CD8-positive, alpha-beta memory T cell (primary cell): ENCODE results near the gene HFM1. TPM values are rescaled to one million over a fixed set of nuclear protein-coding genes. Genes with fewer than 3 reads are reported as not detected.
"Not testable (repeated sequence)": the region's sequence is repeated elsewhere in the genome, so short reads cannot be mapped to it uniquely, and the experiment has no call there.

Source experiments
- CTCF ChIA-PET: fragments of 350-600 bp; sonication (Branson Sonifier 250); formaldehyde crosslinking; loops from one replicate; lab custom pipeline; 2021; ENCODE audit warnings: antibody characterized with exemption; lab: Charles Lee
- POLR2A ChIA-PET: fragments of 350-600 bp; sonication (Branson Sonifier 250); formaldehyde crosslinking; loops from one replicate; lab custom pipeline; 2021; ENCODE audit warnings: antibody characterized with exemption; lab: Charles Lee
- DNase-seq, 5 donors: peaks; one replicate each; pipeline versions ENCODE4 v3.0.0 to v3.0.0-alpha.2; 2020 to 2022; ENCODE audit warnings: mixed read lengths in 1 of 5
- H3K27ac ChIP-seq: one replicate; pipeline ENCODE4 v1.7.0; 2013; ENCODE audit warnings: low read depth, mild to moderate bottlenecking, low read length, moderate library complexity
- H3K27me3 ChIP-seq: 2 replicates; pipeline ENCODE4 v1.7.0; 2013; ENCODE audit warnings: low read length, mild to moderate bottlenecking; ENCODE audit not compliant: insufficient read depth, poor library complexity, severe bottlenecking
- H3K36me3 ChIP-seq: 2 replicates; pipeline ENCODE4 v1.7.0; 2013; ENCODE audit warnings: mild to moderate bottlenecking, low read length, moderate library complexity; ENCODE audit not compliant: insufficient read depth
- H3K4me1 ChIP-seq: 2 replicates; pipeline ENCODE4 v1.7.0; 2013; ENCODE audit warnings: mild to moderate bottlenecking, low read length, moderate library complexity; ENCODE audit not compliant: insufficient read depth
- H3K4me3 ChIP-seq: 2 replicates; pipeline ENCODE4 v1.7.0; 2013; ENCODE audit warnings: mild to moderate bottlenecking, low read length
- H3K9me3 ChIP-seq: 2 replicates; pipeline ENCODE4 v1.7.0; 2013; ENCODE audit warnings: mild to moderate bottlenecking, low read length
- H3K27ac Mint-ChIP-seq, 8 donors: one replicate each; pipeline ENCODE4 v1.8.0; 2020 to 2021; ENCODE audit warnings: mixed read lengths in 8 of 8, mild to moderate bottlenecking in 6 of 8, inconsistent platforms in 3 of 8, moderate library complexity in 3 of 8
- H3K27me3 Mint-ChIP-seq, 2 donors: one replicate each; pipeline ENCODE4 v1.8.0; 2020 to 2021; ENCODE audit warnings: mixed read lengths in 2 of 2, mild to moderate bottlenecking in 1 of 2, moderate library complexity in 1 of 2
- H3K36me3 Mint-ChIP-seq, 3 donors: one replicate each; pipeline ENCODE4 v1.8.0; 2020 to 2021; ENCODE audit warnings: mixed read lengths in 3 of 3, inconsistent platforms in 1 of 3, mild to moderate bottlenecking in 1 of 3
- H3K4me1 Mint-ChIP-seq, 3 donors: one replicate each; pipeline ENCODE4 v1.8.0; 2020 to 2021; ENCODE audit warnings: mixed read lengths in 3 of 3, inconsistent platforms in 1 of 3, mild to moderate bottlenecking in 1 of 3
- H3K4me3 Mint-ChIP-seq, 7 donors: one replicate each; pipeline ENCODE4 v1.8.0; 2020 to 2021; ENCODE audit warnings: mixed read lengths in 7 of 7, mild to moderate bottlenecking in 6 of 7, moderate library complexity in 4 of 7, inconsistent platforms in 2 of 7
- H3K9me3 Mint-ChIP-seq, 5 donors: one replicate each; pipeline ENCODE4 v1.8.0; 2020 to 2022; ENCODE audit warnings: mixed read lengths in 5 of 5, mild to moderate bottlenecking in 3 of 5, moderate library complexity in 2 of 5, inconsistent platforms in 1 of 5
- polyA plus RNA-seq: library from polyadenylated mRNA; unstranded; fragments of 300-500 nt; fragmentation: Illumina TruSeq; gene quantifications from one replicate; pipeline ENCODE4 v1.2.3, GENCODE V29; 2021
- total RNA-seq, 2 experiments: library from RNA; stranded (reverse); gene quantifications; one replicate each; pipeline ENCODE4 v1.2.3, GENCODE V29; 2021

Gene HFM1
- total RNA-seq (not detected), polyA plus RNA-seq (not detected)

- CTCF ChIA-PET, result no interaction called here
- no peaks in the 10 kb centered on the region for H3K4me1 ChIP-seq
- H3K9me3 Mint-ChIP-seq, result no peaks in the 10 kb centered on the region
- H3K27me3 Mint-ChIP-seq, result peaks cover 37 to 75% of the 10 kb centered on the region in 2 donors
- no peaks in the 10 kb centered on the region for H3K36me3 ChIP-seq
- peaks cover 5% of the 10 kb centered on the region for H3K27me3 ChIP-seq
- no peak within 1 kb of the TSS for H3K4me3 ChIP-seq
- peak within 1 kb of the TSS; percentile 11 for H3K27ac ChIP-seq
- peak; percentile 13 to 81 (median 55) for DNase-seq
- no peaks in the 10 kb centered on the region for H3K9me3 ChIP-seq
- no peaks in the 10 kb centered on the region for H3K36me3 Mint-ChIP-seq
- peaks cover 6 to 10% (median 9%) of the 10 kb centered on the region in 3 donors for H3K4me1 Mint-ChIP-seq
- peak within 1 kb of the TSS; percentile 69 to 87 (median 75) for H3K4me3 Mint-ChIP-seq
- POLR2A ChIA-PET, result no interaction called here
- H3K27ac Mint-ChIP-seq, result peak within 1 kb of the TSS in 2 of 8 donors; percentile 22 to 26
Measured at GRCh38 chr1:91404151-91405012, at the start of gene HFM1. Gene HFM1 (minus strand): TSS chr1:91404837. CDS start chr1:91401082, 3,755 bp downstream.

- Mint-ChIP-seq H3K36me3 (no peaks in the 10 kb centered on the region), H3K27me3 (peaks cover 0 to 7% of the 10 kb centered on the region in 2 donors)
- CTCF ChIA-PET, result no interaction called here
Measured at GRCh38 chr1:91454136-91454535, 49.5 kb upstream of the HFM1 start.

GRCh38 chr1:91450260-91450659, 45.6 kb upstream of the HFM1 start:
- CTCF ChIA-PET, result no interaction called here
- Histone ChIP-seq H3K4me1 (no peaks in the 10 kb centered on the region), H3K27ac (no peak overlapping the region), H3K27me3 (no peaks in the 10 kb centered on the region), H3K9me3 (no peaks in the 10 kb centered on the region), H3K36me3 (no peaks in the 10 kb centered on the region), H3K4me3 (no peak overlapping the region)
- Mint-ChIP-seq H3K27ac (no peak overlapping the region), H3K27me3 (peaks cover 5 to 7% of the 10 kb centered on the region in 2 donors), H3K9me3 (peaks cover 0 to 2% (median 2%) of the 10 kb centered on the region in 5 donors), H3K36me3 (no peaks in the 10 kb centered on the region), H3K4me1 (no peaks in the 10 kb centered on the region), H3K4me3 (no peak overlapping the region)
- POLR2A ChIA-PET, result no interaction called here
- DNase-seq, result no peak

More at GRCh38 chr1:91454136-91454535, 49.5 kb upstream of the HFM1 start:
- no peak overlapping the region for H3K4me3 Mint-ChIP-seq
- H3K4me1 Mint-ChIP-seq, result no peaks in the 10 kb centered on the region
- DNase-seq, result no peak
- Histone ChIP-seq H3K4me3 (no peak overlapping the region), H3K4me1 (no peaks in the 10 kb centered on the region), H3K9me3 (no peaks in the 10 kb centered on the region), H3K27ac (no peak overlapping the region), H3K36me3 (no peaks in the 10 kb centered on the region), H3K27me3 (no peaks in the 10 kb centered on the region)
- POLR2A ChIA-PET, result no interaction called here
- H3K9me3 Mint-ChIP-seq, result no peaks in the 10 kb centered on the region
- no peak overlapping the region for H3K27ac Mint-ChIP-seq

- H3K9me3 Mint-ChIP-seq, result peaks cover 0 to 11% (median 6%) of the 10 kb centered on the region in 5 donors
- H3K4me1 Mint-ChIP-seq, CTCF ChIA-PET, H3K36me3 ChIP-seq, H3K4me3 Mint-ChIP-seq, POLR2A ChIA-PET, H3K27ac ChIP-seq, H3K27ac Mint-ChIP-seq, H3K36me3 Mint-ChIP-seq, H3K4me1 ChIP-seq, H3K27me3 ChIP-seq, H3K4me3 ChIP-seq, DNase-seq, H3K9me3 ChIP-seq: not testable (repeated sequence)
- peaks cover 13 to 14% of the 10 kb centered on the region in 2 donors for H3K27me3 Mint-ChIP-seq
Measured at GRCh38 chr1:91447782-91448181, 43.1 kb upstream of the HFM1 start.

- H3K4me1 ChIP-seq, POLR2A ChIA-PET, H3K27me3 ChIP-seq, H3K27ac ChIP-seq, H3K9me3 Mint-ChIP-seq, H3K4me1 Mint-ChIP-seq, DNase-seq, H3K27ac Mint-ChIP-seq, H3K36me3 ChIP-seq, H3K9me3 ChIP-seq, CTCF ChIA-PET, H3K4me3 Mint-ChIP-seq, H3K36me3 Mint-ChIP-seq, H3K4me3 ChIP-seq: not testable (repeated sequence)
- H3K27me3 Mint-ChIP-seq, result peaks cover 24 to 39% of the 10 kb centered on the region in 2 donors
Measured at GRCh38 chr1:91441980-91442379, 37.3 kb upstream of the HFM1 start.

- no peaks in the 10 kb centered on the region for H3K4me1 Mint-ChIP-seq
- Histone ChIP-seq H3K27me3 (no peaks in the 10 kb centered on the region), H3K4me3 (no peak overlapping the region), H3K36me3 (no peaks in the 10 kb centered on the region), H3K4me1 (no peaks in the 10 kb centered on the region), H3K9me3 (no peaks in the 10 kb centered on the region), H3K27ac (no peak overlapping the region)
- POLR2A ChIA-PET, result no interaction called here
- peaks cover 19 to 40% of the 10 kb centered on the region in 2 donors for H3K27me3 Mint-ChIP-seq
- peaks cover 0 to 10% (median 4%) of the 10 kb centered on the region in 5 donors for H3K9me3 Mint-ChIP-seq
- no peak overlapping the region for H3K27ac Mint-ChIP-seq
- no peak overlapping the region for H3K4me3 Mint-ChIP-seq
- H3K36me3 Mint-ChIP-seq, result peaks cover 0 to 4% (median 0%) of the 10 kb centered on the region in 3 donors
- CTCF ChIA-PET, result interaction anchor here (0.7 kb wide), 1 partner anchor 56 kb away, joined by 3 read pairs; no protein-coding TSS in a partner anchor
- DNase-seq, result no peak
Measured at GRCh38 chr1:91440847-91441246, 36.2 kb upstream of the HFM1 start.

- H3K36me3 Mint-ChIP-seq, result peaks cover 0 to 4% (median 0%) of the 10 kb centered on the region in 3 donors
- no peak overlapping the region for H3K4me3 ChIP-seq
- POLR2A ChIA-PET, result no interaction called here
- no peak overlapping the region for H3K27ac Mint-ChIP-seq
- peaks cover 19 to 38% of the 10 kb centered on the region in 2 donors for H3K27me3 Mint-ChIP-seq
- no peaks in the 10 kb centered on the region for H3K27me3 ChIP-seq
- H3K4me1 Mint-ChIP-seq, result no peaks in the 10 kb centered on the region
- no peak overlapping the region for H3K4me3 Mint-ChIP-seq
- no peaks in the 10 kb centered on the region for H3K4me1 ChIP-seq
- H3K9me3 Mint-ChIP-seq, result peaks cover 0 to 10% (median 4%) of the 10 kb centered on the region in 5 donors
- DNase-seq, result no peak
- H3K36me3 ChIP-seq, result no peaks in the 10 kb centered on the region
- CTCF ChIA-PET, result no interaction called here
- H3K27ac ChIP-seq, result no peak overlapping the region
- H3K9me3 ChIP-seq, result no peaks in the 10 kb centered on the region
Measured at GRCh38 chr1:91439016-91439415, 34.4 kb upstream of the HFM1 start.

GRCh38 chr1:91428182-91428798, 23.7 kb upstream of the HFM1 start:
- H3K4me3 ChIP-seq, result no peak overlapping the region
- H3K9me3 ChIP-seq, result no peaks in the 10 kb centered on the region
- POLR2A ChIA-PET, result no interaction called here
- H3K27ac ChIP-seq, result no peak overlapping the region
- Mint-ChIP-seq H3K9me3 (peaks cover 0 to 4% (median 0%) of the 10 kb centered on the region in 5 donors), H3K27me3 (peaks cover 22 to 56% of the 10 kb centered on the region in 2 donors), H3K4me3 (no peak overlapping the region), H3K27ac (no peak overlapping the region), H3K4me1 (no peaks in the 10 kb centered on the region), H3K36me3 (peaks cover 0 to 4% (median 0%) of the 10 kb centered on the region in 3 donors)
- H3K27me3 ChIP-seq, result no peaks in the 10 kb centered on the region
- CTCF ChIA-PET, result no interaction called here
- H3K36me3 ChIP-seq, result no peaks in the 10 kb centered on the region
- DNase-seq, result no peak
- no peaks in the 10 kb centered on the region for H3K4me1 ChIP-seq
